Cardiac fibroblast (primary cell): Measurements from ENCODE around the gene PTPRG.
A peak's percentile ranks its signal among the peaks of the same experiment; 100 is the strongest.

ENCODE experiments used
- DNase-seq, 2 donors: peaks; one replicate each; pipeline versions ENCODE4 v3.0.0 to v3.0.0-alpha.2; 2010; ENCODE audit warnings: low read depth in 2 of 2
- H3K4me3 ChIP-seq, 2 donors: replicated peaks in 1 of 2; 1 replicate in 1 of 2; 2 replicates in 1 of 2; pipeline ENCODE4 v1.5.1; 2011; ENCODE audit warnings: low read depth in 2 of 2, low read length in 2 of 2, mild to moderate bottlenecking in 2 of 2, moderate library complexity in 1 of 2
- TF ChIP-seq, protein P1 (sequence below): IDR thresholded peaks from one replicate; pipeline ENCODE4 v1.5.1; 2011; ENCODE audit warnings: low read depth, mild to moderate bottlenecking, low read length, inconsistent platforms

Gene PTPRG

GRCh38 chr3:61901986-61902385, 340.6 kb downstream of the PTPRG start:
- TF ChIP-seq, protein P1, sequence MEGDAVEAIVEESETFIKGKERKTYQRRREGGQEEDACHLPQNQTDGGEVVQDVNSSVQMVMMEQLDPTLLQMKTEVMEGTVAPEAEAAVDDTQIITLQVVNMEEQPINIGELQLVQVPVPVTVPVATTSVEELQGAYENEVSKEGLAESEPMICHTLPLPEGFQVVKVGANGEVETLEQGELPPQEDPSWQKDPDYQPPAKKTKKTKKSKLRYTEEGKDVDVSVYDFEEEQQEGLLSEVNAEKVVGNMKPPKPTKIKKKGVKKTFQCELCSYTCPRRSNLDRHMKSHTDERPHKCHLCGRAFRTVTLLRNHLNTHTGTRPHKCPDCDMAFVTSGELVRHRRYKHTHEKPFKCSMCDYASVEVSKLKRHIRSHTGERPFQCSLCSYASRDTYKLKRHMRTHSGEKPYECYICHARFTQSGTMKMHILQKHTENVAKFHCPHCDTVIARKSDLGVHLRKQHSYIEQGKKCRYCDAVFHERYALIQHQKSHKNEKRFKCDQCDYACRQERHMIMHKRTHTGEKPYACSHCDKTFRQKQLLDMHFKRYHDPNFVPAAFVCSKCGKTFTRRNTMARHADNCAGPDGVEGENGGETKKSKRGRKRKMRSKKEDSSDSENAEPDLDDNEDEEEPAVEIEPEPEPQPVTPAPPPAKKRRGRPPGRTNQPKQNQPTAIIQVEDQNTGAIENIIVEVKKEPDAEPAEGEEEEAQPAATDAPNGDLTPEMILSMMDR: no peak
- DNase-seq: no peak
- H3K4me3 ChIP-seq: no peak overlapping the region

DNA sequence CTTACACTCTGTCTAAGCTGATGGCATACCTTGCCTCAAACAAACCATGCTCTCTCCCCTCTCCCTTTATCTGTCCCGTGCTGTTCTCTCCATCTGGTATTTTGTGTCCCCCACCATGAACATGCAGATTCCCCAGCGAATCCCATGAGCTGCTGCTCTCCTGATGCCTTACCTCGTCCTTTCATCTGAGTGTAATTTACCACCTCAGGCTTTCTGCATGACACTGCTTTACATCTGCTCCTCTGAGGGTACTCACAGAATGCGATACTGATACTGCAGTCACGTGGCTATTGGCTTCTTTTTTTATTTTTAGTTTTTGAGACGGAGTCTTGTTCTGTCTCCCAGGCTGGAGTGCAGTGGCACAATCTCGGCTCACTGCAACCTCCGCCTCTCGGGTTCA, 341.7 kb downstream of the PTPRG start:
- no peak for DNase-seq
- TF ChIP-seq, protein P1: no peak
- H3K4me3 ChIP-seq: no peak overlapping the region

- TF ChIP-seq, protein P1: no peak
- peak; percentile 58 to 63 for DNase-seq
- no peak overlapping the region for H3K4me3 ChIP-seq
These were observed 342.7 kb downstream of the PTPRG start for GRCh38 chr3:61903931-61904657.

DNA sequence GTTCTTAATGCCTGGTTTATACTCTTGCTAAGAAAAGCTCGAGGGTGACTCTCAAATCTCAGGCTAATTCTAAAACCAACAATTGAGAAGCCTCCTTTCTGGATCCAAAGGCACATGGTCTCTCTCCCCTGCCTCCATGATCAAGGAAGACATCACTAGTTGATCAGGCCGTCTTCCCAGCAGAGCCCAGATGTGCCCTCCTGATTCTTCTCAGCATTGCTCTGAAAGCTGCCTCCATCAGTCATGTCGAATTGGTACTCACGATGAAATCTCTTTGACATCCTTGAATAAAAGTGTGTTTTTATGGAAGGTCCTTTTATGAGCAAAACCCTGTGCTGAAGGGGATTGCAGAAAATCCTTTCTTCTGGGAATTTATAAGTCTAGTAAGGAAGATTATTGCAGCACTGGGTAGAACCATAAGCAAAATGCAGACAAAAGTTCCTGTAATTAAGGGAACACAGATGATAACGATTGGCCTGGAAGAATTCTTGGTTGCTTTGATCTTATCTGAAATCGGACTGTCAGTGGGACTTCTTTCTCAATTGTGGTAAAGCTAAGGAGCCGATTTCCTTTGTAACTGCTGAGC, 345.9 kb downstream of the PTPRG start:
- H3K4me3 ChIP-seq: no peak overlapping the region
- TF ChIP-seq, protein P1: no peak
- no peak for DNase-seq

DNA sequence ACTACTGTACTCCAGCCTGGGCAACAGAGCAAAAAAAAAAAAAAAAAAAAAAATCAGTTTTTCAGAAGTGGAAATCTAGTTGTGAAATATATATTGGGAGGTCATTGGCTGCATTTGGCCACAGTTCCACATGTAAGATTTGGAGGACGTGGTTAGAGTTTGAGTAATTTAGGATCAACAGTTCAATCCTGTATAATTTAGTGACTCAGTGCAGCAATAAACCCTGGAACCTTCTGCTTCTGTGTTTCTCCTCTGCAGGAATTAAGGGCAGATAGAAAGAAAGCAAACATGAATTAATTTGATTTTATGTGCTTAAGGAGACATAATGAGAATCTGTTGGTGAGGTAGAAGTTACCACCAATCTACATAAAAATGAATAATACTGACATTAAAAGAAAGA, 347.0 kb downstream of the PTPRG start:
- DNase-seq: peak; percentile 44 to 59
- TF ChIP-seq, protein P1: no peak
- no peak overlapping the region for H3K4me3 ChIP-seq

GRCh38 chr3:61910732-61911131, 349.4 kb downstream of the PTPRG start:
- no peak overlapping the region for H3K4me3 ChIP-seq
- no peak for DNase-seq
- TF ChIP-seq, protein P1: no peak
